AG04449 (cell line): ENCODE results near the gene ARMC5.
"Not testable (repeated sequence)": the region's sequence is repeated elsewhere in the genome, so short reads cannot be mapped to it uniquely, and the experiment has no call there.

Source experiments
- CTCF ChIA-PET: fragments of 350-600 bp; formaldehyde crosslinking; extraction: SDS; loops from one replicate; lab custom pipeline; 2021; ENCODE audit warnings: antibody characterized with exemption; lab: Yijun Ruan, JAX
- POLR2A ChIA-PET: fragments of 400-600, 350-600 bp; formaldehyde crosslinking; extraction: SDS; loops from one replicate; lab custom pipeline; 2020; ENCODE audit warnings: antibody characterized with exemption, inconsistent platforms; lab: Yijun Ruan, JAX
- DNase-seq: peaks from one replicate; pipeline ENCODE4 v3.0.0-alpha.2; 2010; ENCODE audit warnings: low read depth, low spot score
- H3K4me3 ChIP-seq: 2 replicates; pipeline ENCODE4 v1.5.1; 2011; ENCODE audit warnings: low read depth, mild to moderate bottlenecking, control low read depth, low read length
- TF ChIP-seq, protein P1 (sequence below): IDR thresholded peaks from one replicate; pipeline ENCODE4 v1.5.1; 2011; ENCODE audit warnings: mild to moderate bottlenecking, moderate library complexity, low read length, control low read depth, inconsistent platforms; ENCODE audit not compliant: insufficient read depth; ENCODE audit errors: missing control alignments

ARMC5 gene

DNA sequence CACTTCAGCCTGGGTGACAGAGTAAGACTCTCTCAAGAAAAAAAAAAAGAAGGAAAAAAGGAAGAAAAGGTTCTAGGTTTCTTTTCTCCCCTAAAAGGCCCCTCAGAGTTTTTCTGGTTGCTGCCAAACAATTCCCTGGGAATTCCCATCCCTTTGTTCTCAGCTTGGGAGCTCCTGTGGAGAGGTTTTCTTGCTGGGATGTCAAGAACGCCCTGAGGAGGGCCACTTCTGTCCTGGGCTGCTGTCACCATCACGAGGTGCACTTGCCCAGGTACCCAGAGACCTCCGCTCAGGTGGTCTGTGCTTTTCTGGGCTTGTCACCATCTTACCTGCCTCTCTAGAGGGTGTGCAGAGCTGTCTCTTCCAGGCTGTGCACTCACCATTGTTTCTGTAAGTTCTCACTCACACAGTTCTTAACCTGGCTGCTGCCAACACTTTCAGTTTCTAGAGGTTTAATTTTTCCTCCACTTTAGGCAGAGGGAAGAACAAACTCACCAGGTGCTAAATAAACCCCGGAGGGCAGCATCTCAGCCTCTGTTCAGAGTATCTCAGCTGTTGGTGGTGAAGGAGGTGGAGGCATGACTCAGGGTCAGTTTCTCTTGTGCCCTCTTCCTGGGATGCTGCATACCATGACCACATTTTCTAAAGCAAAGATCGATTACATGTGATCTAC is 28.8 kb upstream of the ARMC5 start:
- no peak overlapping the region for H3K4me3 ChIP-seq
- POLR2A ChIA-PET = interaction anchor here (1.8 kb wide), 1 partner anchor 251 kb away, joined by 5 read pairs; the partner anchor contains the start of gene FUS
- no peak for DNase-seq
- CTCF ChIA-PET = interaction anchor here (1.2 to 2.0 kb wide), 4 partner anchors 10 to 438 kb away, joined by 3 to 13 read pairs (median 5); partner anchors contain the start of gene ZNF843
- TF ChIP-seq, protein P1, sequence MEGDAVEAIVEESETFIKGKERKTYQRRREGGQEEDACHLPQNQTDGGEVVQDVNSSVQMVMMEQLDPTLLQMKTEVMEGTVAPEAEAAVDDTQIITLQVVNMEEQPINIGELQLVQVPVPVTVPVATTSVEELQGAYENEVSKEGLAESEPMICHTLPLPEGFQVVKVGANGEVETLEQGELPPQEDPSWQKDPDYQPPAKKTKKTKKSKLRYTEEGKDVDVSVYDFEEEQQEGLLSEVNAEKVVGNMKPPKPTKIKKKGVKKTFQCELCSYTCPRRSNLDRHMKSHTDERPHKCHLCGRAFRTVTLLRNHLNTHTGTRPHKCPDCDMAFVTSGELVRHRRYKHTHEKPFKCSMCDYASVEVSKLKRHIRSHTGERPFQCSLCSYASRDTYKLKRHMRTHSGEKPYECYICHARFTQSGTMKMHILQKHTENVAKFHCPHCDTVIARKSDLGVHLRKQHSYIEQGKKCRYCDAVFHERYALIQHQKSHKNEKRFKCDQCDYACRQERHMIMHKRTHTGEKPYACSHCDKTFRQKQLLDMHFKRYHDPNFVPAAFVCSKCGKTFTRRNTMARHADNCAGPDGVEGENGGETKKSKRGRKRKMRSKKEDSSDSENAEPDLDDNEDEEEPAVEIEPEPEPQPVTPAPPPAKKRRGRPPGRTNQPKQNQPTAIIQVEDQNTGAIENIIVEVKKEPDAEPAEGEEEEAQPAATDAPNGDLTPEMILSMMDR = no peak

DNA sequence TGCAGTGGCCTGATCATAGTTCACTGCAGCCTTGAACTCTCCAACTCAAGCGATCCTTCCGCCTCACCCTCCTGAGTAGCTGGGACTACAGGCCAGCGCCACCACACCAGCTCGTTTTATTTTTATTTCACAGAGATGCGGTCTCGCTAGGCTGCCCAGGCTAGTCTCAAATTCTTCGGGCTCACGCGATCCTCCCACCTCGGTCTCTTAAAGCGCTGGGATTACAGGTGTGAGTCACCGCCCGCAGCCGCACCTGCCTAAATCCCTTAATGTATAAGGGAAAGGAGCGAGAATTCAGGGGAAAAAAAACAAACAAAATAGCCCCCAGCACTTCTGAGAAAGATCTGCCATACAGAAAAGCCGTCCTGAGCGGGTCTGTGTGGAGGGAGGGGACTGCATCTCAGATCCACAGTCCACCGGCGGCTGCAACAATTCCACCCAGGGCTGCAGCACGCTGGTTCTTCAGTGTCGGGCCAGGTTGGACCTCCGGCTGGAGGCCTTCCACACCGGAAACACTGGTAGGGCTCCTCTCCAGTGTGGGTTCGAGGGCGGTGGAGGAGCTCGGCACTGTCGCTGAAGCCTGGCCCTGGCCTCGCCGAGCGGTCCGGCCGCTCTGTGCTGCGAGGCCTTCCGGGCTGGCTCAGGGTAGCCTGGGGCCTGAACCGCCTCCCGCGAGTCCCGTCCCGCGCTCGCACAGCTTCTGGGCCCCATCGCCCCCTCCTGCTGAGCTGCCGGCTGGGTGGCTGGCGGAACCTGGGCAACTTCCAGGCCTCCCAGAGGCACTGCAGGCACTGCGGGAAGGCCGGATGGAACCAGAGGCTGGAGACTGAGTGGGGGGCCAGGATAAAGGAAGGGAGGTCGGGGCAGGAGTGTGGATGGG is 23.7 kb upstream of the ARMC5 start:
- no peak for DNase-seq
- TF ChIP-seq, protein P1 = no peak
- ChIA-PET CTCF (interaction anchor here (2.0 kb wide), 1 partner anchor 8 kb away, joined by 4 read pairs; no protein-coding TSS in a partner anchor), POLR2A (no interaction called here)
- H3K4me3 ChIP-seq = no peak overlapping the region

- CTCF ChIA-PET = no interaction called here
- POLR2A ChIA-PET = interaction anchor here (0.6 kb wide), 1 partner anchor 254 kb away, joined by 3 read pairs; no protein-coding TSS in a partner anchor
- DNase-seq = no peak
- TF ChIP-seq, protein P1 = no peak
- no peak overlapping the region for H3K4me3 ChIP-seq
Measured at GRCh38 chr16:31436221-31437045, 22.9 kb upstream of the ARMC5 start.

DNA sequence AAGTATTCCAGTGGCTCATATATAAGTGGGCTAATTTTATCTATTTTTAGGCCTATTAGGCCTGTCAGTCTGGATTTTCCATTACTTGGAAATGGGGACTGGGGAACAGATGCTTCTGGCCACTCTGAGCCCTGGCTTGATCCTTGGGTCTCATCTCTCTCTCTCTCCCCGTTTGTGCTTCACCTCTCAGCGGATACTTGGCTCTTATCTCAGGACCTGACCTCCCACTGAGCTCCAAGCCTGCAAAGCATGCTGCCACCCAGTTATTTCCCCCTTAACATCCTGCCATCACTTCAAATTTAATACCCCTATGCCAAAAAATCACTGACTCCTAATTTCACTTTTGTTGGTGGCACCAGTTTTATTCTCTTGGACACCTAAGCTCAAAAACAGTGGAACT is 20.9 kb upstream of the ARMC5 start:
- ChIA-PET CTCF (interaction anchor here (1.2 to 8.4 kb wide), 2 partner anchors 18 to 296 kb away, joined by 3 to 134 read pairs; partner anchors contain the start of gene ARMC5), POLR2A (no interaction called here)
- DNase-seq = no peak
- no peak overlapping the region for H3K4me3 ChIP-seq
- TF ChIP-seq, protein P1 = no peak

GRCh38 chr16:31439023-31439422 is 20.3 kb upstream of the ARMC5 start:
- DNase-seq, POLR2A ChIA-PET, H3K4me3 ChIP-seq: not testable (repeated sequence)
- CTCF ChIA-PET = interaction anchor here (1.2 to 8.4 kb wide), 2 partner anchors 17 to 297 kb away, joined by 3 to 134 read pairs; partner anchors contain the start of gene ARMC5

DNA sequence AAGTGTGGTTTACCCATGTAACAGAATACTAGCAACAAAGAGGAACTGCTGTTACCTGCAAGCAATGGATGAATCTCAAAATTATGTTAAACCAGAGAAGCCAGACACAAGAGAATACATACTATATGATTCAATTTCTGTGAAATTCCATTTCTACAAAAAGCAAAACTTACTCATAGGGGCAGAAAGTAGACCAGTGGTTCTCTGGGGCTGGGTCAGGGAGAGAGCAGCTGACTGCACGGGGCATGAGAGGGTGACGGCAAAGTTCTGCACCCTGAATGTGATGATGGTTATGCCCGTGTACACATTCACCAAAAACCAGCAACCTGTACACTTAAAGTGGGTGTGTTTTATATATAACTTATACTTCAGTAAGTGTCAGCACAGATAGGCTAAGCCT is 19.8 kb upstream of the ARMC5 start:
- ChIA-PET POLR2A (no interaction called here), CTCF (interaction anchor here (1.0 to 8.4 kb wide), 4 partner anchors 8 to 428 kb away, joined by 3 to 134 read pairs (median 4); partner anchors contain the start of gene ARMC5)
- no peak overlapping the region for H3K4me3 ChIP-seq
- TF ChIP-seq, protein P1 = no peak
- no peak for DNase-seq
